GM18519 (cell line): ENCODE data around the gene ASIC1.

Experiments used
- ATAC-seq: cut with Tn5 transposase; IDR thresholded peaks from one replicate; pipeline ENCODE4 v1.9.1; 2021; ENCODE audit warnings: mild to moderate bottlenecking, moderate library complexity; ENCODE audit not compliant: unreplicated experiment, low FRiP score

The ASIC1 gene

DNA sequence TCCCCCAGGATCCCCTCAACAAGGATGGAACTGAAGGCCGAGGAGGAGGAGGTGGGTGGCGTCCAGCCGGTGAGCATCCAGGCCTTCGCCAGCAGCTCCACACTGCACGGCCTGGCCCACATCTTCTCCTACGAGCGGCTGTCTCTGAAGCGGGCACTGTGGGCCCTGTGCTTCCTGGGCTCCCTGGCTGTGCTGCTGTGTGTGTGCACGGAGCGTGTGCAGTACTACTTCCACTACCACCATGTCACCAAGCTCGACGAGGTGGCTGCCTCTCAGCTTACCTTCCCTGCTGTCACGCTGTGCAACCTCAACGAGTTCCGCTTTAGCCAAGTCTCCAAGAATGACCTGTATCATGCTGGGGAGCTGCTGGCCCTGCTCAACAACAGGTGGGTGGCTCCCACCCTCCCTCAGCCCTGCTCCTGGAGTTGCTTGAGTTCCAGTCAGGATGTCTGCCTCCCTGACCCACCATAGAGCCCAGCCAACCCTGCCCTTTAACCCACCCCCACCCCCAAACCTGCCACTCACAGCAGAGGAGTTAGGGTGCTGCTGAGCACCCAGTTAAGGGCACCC, 1.4 kb downstream of the ASIC1 start:
- no peak for ATAC-seq

DNA sequence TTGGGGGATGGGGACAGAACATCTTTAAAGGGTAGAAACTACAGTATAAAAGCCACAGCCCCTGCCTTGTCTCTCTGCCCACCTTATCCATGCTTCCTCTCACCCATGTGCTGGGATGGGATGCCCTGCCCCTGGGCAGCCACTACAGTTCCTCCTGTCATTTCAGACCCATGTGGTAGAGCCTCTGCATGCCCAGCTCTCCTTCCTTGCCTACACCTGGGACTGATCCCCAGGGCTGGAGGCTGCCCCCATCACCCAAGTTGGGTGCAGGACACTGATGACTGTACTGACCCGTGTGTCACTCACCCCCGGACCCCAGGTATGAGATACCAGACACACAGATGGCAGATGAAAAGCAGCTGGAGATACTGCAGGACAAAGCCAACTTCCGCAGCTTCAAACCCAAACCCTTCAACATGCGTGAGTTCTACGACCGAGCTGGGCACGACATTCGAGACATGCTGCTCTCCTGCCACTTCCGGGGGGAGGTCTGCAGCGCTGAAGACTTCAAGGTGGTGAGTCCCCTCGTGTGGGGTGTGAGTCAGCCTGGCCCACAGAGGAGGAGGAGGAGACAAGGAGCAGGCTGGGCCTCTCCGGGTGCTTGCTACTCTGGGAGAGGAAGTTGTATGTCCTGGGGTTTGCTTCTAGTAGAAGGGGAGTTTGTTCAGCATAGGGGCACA, 2.2 kb downstream of the ASIC1 start:
- ATAC-seq, result no peak

DNA sequence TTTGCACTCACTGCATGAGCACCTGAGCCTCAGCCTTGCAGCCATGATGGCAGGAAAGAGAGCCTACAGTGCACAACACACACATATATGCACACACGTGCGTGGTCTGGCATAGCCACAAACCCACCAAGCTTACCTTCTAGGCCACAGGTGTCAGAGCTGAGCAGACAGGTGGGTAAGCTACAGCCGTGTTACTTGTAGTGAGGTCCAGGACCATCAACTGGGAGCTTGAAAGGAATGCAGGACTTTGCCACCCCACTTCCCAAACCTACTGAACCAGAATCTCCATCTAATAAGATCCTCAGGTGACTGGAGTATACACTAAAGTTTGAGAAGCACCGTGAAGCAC, 2.7 kb downstream of the ASIC1 start:
- ATAC-seq, result no peak

DNA sequence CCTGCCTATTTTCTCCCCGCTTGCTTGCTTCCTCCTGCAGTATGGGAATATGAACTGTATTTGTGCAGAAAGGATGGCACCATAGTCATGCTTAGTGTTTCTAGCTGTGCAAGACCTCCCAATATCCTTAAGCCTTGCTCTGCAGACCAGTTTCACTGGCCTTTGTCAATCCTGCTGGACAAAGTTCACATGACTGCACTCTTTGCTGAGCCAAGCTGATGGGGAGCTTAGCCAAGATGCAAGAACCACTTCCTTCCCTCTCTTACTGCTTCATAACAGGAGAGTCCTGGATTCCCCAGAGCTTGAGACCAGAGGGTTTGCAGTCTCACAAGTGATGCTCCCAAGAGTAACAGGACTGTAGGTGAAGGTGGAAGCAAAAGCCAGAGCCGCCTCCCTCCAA, 3.8 kb downstream of the ASIC1 start:
- ATAC-seq, result no peak

DNA sequence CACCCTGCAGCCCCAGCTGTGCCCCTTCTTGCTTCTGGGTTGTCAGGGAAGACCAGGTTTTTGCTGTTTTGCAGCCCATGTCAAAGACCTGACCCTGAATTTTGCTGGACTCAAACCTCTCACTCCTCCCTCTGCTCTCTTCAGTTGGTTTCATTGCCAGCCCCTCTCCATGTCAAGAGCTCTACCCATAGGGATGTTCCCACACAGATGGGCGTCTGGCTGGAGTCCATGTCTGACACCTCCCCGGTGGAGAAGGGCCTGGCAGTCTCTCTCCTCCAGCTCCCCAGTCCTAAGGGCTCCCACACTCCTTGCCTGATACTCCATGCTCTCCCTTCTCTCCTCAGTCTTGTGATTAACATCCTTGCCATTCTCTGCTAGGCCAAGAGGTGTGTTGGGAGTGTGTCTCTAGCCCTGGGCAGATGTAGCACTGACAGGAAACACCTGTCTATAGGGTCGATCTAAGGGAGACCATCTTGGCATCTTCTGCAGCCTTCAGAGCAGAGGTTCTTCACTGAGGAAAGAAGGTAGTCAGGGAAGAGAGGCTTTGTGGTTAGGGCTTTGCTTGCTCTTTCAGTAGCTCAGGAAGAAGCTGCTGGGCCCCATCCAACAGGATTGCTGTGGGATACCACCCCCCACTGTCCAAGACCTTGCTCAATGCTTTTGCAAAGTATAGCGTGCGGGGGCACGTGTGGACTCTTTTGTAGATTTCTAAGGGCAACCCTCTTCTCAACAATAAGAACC, 4.7 kb downstream of the ASIC1 start:
- no peak for ATAC-seq

DNA sequence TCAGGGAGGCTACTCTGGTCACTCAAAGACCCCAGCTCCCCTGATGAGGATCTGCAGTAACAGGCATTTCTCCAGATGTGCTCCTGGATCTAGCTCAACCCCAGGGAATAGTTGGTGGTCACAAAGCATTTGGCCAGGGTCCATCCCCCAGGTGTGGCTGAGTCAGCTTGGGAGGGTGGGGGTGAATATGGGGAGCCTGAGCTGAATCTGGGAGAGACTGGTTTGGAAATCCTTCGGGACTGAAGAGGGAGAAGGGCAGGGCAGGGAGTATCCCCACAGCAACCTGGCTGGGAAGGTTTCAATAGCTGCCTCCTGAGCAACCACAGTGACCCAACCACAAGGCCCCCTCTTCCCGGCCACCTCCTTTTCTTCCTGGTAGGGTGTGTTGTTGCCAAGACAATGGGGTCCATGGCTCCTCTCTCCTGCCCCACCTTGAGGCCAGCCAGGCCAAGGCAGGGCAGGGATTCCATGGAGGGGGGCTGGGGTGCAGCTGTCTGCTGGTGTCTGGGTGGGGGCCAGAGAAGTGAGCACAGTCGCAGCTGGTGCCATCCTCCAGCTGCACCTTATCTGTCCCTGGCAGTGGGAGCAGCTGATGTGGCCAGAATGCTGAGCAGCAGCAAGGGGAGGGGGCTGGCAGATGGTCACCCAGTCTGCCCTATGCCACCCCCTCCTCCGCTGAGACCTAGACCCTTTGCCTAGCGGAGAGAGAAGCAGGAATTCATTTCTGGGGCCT, 5.5 kb downstream of the ASIC1 start:
- ATAC-seq, result no peak

GRCh38 chr12:50065726-50066310, 8.4 kb downstream of the ASIC1 start:
- ATAC-seq, result no peak

GRCh38 chr12:50066402-50066801, 9.0 kb downstream of the ASIC1 start:
- ATAC-seq, result no peak

DNA sequence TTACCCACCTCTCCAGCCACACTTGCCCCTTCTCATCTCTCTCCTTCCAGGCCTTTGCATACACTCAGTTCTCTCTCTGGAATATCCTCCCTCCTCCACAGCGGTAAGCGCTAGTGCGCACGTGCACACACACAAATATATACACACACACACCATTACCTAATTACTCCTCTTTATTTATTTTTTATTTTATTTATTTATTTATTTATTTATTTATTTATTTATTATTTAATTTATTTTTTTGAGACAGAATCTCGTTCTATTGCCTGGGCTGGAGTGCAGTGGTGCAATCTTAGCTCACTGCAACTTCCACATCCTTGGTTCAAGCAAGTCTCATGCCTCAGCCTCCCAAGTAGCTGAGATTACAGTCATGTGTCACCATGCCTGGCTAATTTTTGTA, 11.7 kb downstream of the ASIC1 start:
- ATAC-seq, result no peak

GRCh38 chr12:50069539-50069938, 12.1 kb downstream of the ASIC1 start:
- ATAC-seq, result no peak

GRCh38 chr12:50070314-50071060, 13.1 kb downstream of the ASIC1 start:
- no peak for ATAC-seq

DNA sequence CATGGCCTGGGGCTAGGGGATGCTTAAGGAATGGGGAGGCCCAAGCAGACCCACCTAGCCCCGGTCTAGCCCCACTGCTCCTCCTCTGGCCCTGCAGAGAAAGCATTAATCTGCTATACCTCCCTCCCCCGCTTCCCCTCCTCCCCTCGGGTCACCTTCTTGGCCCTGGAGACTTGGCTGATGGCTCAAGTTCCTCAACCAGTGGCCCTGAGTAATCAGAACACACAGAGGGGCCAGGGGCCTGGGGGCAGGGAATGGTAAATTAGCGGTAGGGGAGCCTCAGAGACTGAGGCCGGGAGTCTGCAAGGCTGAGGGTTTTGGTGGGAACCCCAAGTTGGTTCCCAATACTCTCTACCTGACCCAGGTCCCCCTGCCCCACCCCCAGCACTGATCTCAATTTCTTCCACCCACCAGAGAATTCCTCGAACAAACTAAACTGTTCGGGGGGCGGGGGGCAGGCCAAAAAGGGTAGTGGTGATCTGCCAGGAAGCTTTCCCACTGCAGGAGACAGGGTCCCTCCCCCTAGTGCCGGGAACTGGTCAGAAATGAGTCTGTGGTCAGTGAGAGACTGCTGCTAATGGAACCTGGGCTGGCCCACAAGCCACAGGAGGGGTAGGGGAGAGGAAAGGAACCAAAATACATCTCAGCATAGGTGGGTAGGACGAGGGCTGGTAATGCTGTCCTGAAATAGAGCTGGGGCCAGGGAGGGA, 15.0 kb downstream of the ASIC1 start:
- no peak for ATAC-seq

- no peak for ATAC-seq
These were observed 15.8 kb downstream of the ASIC1 start for GRCh38 chr12:50073206-50073605.

- ATAC-seq, result no peak
These were observed 16.3 kb downstream of the ASIC1 start for GRCh38 chr12:50073712-50074111.

DNA sequence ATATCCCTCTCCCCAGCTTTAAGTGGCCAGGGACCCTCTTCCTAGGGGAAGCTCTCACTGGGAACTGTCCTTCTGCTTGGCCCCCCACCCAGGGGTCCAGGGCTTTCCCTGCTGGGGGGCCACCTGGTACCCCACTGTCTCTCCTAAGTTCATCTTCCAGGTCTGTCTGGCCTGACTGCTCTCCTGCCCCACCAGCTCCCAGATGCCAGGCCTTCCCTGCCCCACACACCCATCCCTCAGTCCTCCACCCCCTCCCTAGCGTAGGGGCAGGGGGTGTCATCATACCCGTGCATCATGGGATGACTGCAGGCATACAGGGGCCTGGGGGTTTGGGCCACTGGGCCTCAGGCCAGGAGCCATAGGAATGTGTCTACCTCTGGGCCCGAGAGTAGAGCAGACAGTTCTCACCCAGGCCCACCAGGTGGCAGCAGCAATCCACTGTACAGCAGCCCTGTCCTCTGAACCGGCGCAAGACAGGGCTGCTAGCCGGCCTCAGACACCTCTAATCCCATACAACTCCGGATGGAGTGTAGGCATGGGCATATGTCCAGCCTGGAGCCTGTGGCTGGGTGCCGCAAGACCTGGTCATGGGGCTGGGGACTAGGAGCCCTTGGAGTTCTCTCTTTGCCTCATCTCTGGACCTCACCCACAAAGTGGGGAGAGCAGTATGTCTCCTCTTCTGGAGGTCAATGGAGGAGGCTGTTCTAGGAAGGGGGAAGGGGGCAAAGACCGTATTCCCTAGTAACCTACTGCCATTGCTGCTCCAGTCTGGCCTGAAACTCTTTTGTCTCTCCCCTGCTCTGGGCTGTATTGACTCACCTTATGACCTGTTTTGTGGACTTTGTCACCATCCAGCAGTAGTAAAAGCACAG, 17.8 kb downstream of the ASIC1 start:
- ATAC-seq, result no peak

DNA sequence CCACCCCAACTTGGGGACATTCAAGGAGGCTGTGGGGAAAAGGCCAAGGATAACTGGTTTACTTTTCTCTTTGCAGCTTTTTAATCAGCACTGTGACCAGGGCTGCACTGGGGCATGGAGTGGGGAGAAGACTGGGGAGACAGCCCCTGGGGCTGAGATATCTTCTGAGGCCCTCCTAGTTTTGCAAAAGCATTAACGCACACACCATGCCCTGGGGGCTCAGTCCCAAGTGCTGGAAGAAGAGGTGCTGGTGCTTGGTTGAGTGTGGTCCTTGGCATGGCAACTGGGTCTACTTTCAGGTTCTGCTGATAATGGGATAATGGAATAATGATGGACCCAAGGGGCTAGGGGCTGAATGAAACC, 18.4 kb downstream of the ASIC1 start:
- no peak for ATAC-seq

DNA sequence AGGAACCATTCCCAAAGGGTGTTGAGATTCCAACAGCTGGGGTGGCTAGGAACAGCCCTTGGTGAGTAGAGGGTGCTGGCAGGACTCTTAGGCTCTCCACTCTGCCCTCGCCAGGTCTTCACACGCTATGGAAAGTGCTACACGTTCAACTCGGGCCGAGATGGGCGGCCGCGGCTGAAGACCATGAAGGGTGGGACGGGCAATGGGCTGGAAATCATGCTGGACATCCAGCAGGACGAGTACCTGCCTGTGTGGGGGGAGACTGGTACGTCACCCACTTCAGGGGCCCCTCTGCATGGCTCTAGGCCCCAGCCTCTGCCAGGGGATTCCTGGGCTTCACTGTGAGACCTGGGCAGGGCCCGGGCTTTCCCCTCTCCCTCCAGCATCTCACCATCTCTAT, 19.7 kb downstream of the ASIC1 start:
- ATAC-seq, result no peak

DNA sequence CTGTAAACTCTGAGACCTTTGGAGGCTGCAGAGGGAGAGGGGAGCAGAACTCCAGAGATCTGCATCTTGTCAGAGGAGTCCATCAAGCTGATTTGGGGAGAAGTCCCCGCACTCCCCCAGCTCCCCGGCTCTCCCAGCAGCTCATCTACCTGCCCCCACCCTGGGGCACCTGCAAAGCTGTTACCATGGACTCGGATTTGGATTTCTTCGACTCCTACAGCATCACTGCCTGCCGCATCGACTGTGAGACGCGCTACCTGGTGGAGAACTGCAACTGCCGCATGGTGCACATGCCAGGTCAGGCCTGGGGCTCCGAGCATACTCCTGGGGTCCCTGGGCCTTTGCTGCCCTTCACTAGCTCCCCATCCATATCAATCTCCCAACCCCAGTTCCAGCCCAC, 20.9 kb downstream of the ASIC1 start:
- no peak for ATAC-seq

DNA sequence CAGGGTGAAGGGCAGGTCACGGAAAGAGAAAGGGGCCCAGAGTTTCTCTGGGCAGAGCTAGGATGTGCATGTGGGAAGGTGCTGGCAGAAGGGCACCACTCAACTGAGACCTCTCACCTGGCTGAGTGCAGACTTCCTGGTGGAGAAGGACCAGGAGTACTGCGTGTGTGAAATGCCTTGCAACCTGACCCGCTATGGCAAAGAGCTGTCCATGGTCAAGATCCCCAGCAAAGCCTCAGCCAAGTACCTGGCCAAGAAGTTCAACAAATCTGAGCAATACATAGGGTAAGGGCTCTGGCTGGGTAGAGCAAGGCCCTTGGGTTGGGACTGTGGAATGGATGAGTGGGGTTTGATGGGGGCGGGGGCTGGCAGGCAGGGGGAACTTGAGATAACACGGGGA, 22.4 kb downstream of the ASIC1 start:
- no peak for ATAC-seq
